Liver (tissue), 9 donors: ENCODE results near the gene ZDHHC21. TPM values are rescaled to one million over a fixed set of nuclear protein-coding genes. Genes with fewer than 3 reads are reported as not detected.

Experiments used
- DNase-seq: peaks from one replicate; pipeline ENCODE4 v3.0.0-alpha.2; 2017; ENCODE audit warnings: low spot score
- H3K27ac ChIP-seq, 2 donors: one replicate each; pipeline ENCODE4 v1.7.0; 2013; ENCODE audit warnings: inconsistent platforms in 2 of 2, low read length in 2 of 2, control low read depth in 1 of 2, low read depth in 1 of 2, mild to moderate bottlenecking in 1 of 2
- H3K27me3 ChIP-seq, 4 donors: one replicate each; pipeline versions ENCODE4 v1.6.1 to v1.7.0; 2013; ENCODE audit warnings: low read length in 3 of 4, inconsistent platforms in 1 of 4, mild to moderate bottlenecking in 1 of 4, moderate library complexity in 1 of 4; ENCODE audit not compliant: control insufficient read depth in 4 of 4, insufficient read depth in 4 of 4
- H3K36me3 ChIP-seq, 4 donors: one replicate each; pipeline versions ENCODE4 v1.6.1 to v1.7.0; 2013; ENCODE audit warnings: low read length in 3 of 4, mild to moderate bottlenecking in 3 of 4, low read depth in 1 of 4, moderate library complexity in 1 of 4; ENCODE audit not compliant: control insufficient read depth in 4 of 4, insufficient read depth in 3 of 4
- H3K4me1 ChIP-seq, 4 donors: one replicate each; pipeline versions ENCODE4 v1.6.1 to v1.7.0; 2013; ENCODE audit warnings: low read length in 3 of 4, mild to moderate bottlenecking in 3 of 4, moderate library complexity in 1 of 4; ENCODE audit not compliant: control insufficient read depth in 4 of 4, insufficient read depth in 4 of 4
- H3K4me3 ChIP-seq, 3 donors: one replicate each; pipeline versions ENCODE4 v1.6.1 to v1.7.0; 2013; ENCODE audit warnings: low read length in 3 of 3, control low read depth in 1 of 3, low read depth in 1 of 3, mild to moderate bottlenecking in 1 of 3
- H3K9ac ChIP-seq, 2 donors: one replicate each; pipeline ENCODE4 v1.7.0; 2013; ENCODE audit warnings: low read length in 2 of 2, mild to moderate bottlenecking in 2 of 2, moderate library complexity in 2 of 2, control low read depth in 1 of 2, low read depth in 1 of 2
- H3K9me3 ChIP-seq, 4 donors: one replicate each; pipeline versions ENCODE4 v1.6.1 to v1.7.0; 2013; ENCODE audit warnings: low read length in 3 of 4; ENCODE audit not compliant: control insufficient read depth in 4 of 4
- EGR1 ChIP-seq, 2 donors: IDR thresholded peaks; 2 replicates each; pipeline ENCODE4 v1.6.1; 2016 to 2018; ENCODE audit warnings: antibody characterized with exemption in 2 of 2, low read depth in 2 of 2
- FOXA1 ChIP-seq: IDR thresholded peaks from 2 replicates; pipeline ENCODE4 v1.6.1; 2016; ENCODE audit warnings: antibody characterized with exemption
- FOXA2 ChIP-seq: IDR thresholded peaks from 2 replicates; pipeline ENCODE4 v1.6.1; 2016; ENCODE audit warnings: antibody characterized with exemption
- GABPA ChIP-seq, 2 donors: IDR thresholded peaks in 1 of 2; conservative IDR thresholded peaks in 1 of 2; 2 replicates each; pipeline ENCODE4 v1.6.1; 2016; ENCODE audit warnings: antibody characterized with exemption in 2 of 2, mild to moderate bottlenecking in 1 of 2, moderate library complexity in 1 of 2
- HNF4A ChIP-seq, 2 donors: conservative IDR thresholded peaks; 2 replicates each; pipeline ENCODE4 v1.6.1; 2016; ENCODE audit warnings: antibody characterized with exemption in 2 of 2, mild to moderate bottlenecking in 2 of 2
- HNF4G ChIP-seq: IDR thresholded peaks from 2 replicates; pipeline ENCODE4 v1.6.1; 2016; ENCODE audit warnings: antibody characterized with exemption
- JUND ChIP-seq, 2 donors: IDR thresholded peaks; 2 replicates each; pipeline ENCODE4 v1.6.1; 2016; ENCODE audit warnings: antibody characterized with exemption in 2 of 2
- NR2F2 ChIP-seq: IDR thresholded peaks from 2 replicates; pipeline ENCODE4 v1.6.1; 2016; ENCODE audit warnings: antibody characterized with exemption
- RAD21 ChIP-seq, 2 donors: IDR thresholded peaks; 2 replicates each; pipeline ENCODE4 v1.6.1; 2016; ENCODE audit warnings: antibody characterized with exemption in 2 of 2, mild to moderate bottlenecking in 2 of 2
- RXRA ChIP-seq, 2 donors: IDR thresholded peaks; 2 replicates each; pipeline ENCODE4 v1.6.1; 2017 to 2018; ENCODE audit warnings: antibody characterized with exemption in 2 of 2, mild to moderate bottlenecking in 1 of 2
- SP1 ChIP-seq: IDR thresholded peaks from 2 replicates; pipeline ENCODE4 v1.6.1; 2018; ENCODE audit warnings: antibody characterized with exemption, mild to moderate bottlenecking
- TAF1 ChIP-seq: conservative IDR thresholded peaks from 2 replicates; pipeline ENCODE4 v1.6.1; 2016; ENCODE audit warnings: antibody characterized with exemption, mild to moderate bottlenecking
- YY1 ChIP-seq: IDR thresholded peaks from 2 replicates; pipeline ENCODE4 v1.6.1; 2016; ENCODE audit warnings: antibody characterized with exemption, mild to moderate bottlenecking
- WGBS: extraction: QIAGEN DNeasy Blood & Tissue Kit; methylation state at CpG from one replicate; pipeline ENCODE4 v1.1.7; 2013; 5-methylcytosine and 5-hydroxymethylcytosine counted together
- polyA plus RNA-seq, 2 donors: library from polyadenylated mRNA; stranded (reverse) in 1 of 2; unstranded in 1 of 2; fragments of 200-250 nt in 1 of 2; fragments of >200 nt in 1 of 2; fragmentation: Nextera tagmentation in 1 of 2; extraction: Ambion mirVana in 1 of 2; gene quantifications; one replicate each; pipeline versions ENCODE4 v1.2.1 to v1.2.3, GENCODE V29; 2013 to 2015
- total RNA-seq, 2 donors: library from RNA; depleted of rRNA; stranded (reverse); fragments of >200 nt; gene quantifications; one replicate each; pipeline ENCODE4 v1.2.3, GENCODE V29; 2014
- TF ChIP-seq, protein P1 (sequence below): IDR thresholded peaks from 2 replicates; pipeline ENCODE4 v1.6.1; 2016; ENCODE audit warnings: antibody characterized with exemption
- TF ChIP-seq, protein P2 (sequence below): fragments of 150-350 bp; IDR thresholded peaks from 2 replicates; pipeline ENCODE4 v1.5.1; 2017; ENCODE audit warnings: improper control_type of control experiment, low read depth, low read length; ENCODE audit not compliant: missing input control
- TF ChIP-seq, protein P3 (sequence below): IDR thresholded peaks from 2 replicates; pipeline ENCODE4 v1.6.1; 2016; ENCODE audit warnings: antibody characterized with exemption
- TF ChIP-seq, protein P4 (sequence below): IDR thresholded peaks from 2 replicates; pipeline ENCODE4 v1.6.1; 2016; ENCODE audit warnings: antibody characterized with exemption, mild to moderate bottlenecking
- TF ChIP-seq, protein P5 (sequence below): IDR thresholded peaks from 2 replicates; pipeline ENCODE4 v1.6.1; 2016; ENCODE audit warnings: antibody characterized with exemption
- donor health status: healthy.
- donor health status: healthy.
- donor health status: healthy.
- donor health status: healthy.
- donor health status: healthy.

Gene ZDHHC21
- total and polyA plus RNA-seq, 4 donors = 1.3 to 6.0 (median 2.7) TPM

DNA sequence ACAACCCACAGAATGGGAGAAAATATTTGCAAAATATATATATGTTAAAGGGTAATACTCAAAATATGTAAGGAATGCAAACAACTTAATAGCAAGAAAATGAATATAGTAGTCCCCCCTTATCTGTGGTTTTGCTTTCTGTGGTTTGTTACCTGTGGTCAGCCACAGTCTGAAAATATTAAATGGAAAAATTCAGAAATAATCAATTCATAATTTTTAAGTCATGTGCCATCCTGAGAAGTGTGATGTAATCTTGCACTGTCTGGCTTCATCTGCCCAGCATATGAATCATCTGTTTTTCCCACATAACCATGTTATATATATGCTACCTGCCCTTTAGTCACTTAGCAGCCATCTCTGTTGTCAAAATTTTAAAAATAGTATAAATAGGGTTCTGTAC lies 17.6 kb upstream of the ZDHHC21 start (continued):
- TF ChIP-seq HNF4A (conservative IDR thresholded peaks at IDR 0.05) = no peak

DNA sequence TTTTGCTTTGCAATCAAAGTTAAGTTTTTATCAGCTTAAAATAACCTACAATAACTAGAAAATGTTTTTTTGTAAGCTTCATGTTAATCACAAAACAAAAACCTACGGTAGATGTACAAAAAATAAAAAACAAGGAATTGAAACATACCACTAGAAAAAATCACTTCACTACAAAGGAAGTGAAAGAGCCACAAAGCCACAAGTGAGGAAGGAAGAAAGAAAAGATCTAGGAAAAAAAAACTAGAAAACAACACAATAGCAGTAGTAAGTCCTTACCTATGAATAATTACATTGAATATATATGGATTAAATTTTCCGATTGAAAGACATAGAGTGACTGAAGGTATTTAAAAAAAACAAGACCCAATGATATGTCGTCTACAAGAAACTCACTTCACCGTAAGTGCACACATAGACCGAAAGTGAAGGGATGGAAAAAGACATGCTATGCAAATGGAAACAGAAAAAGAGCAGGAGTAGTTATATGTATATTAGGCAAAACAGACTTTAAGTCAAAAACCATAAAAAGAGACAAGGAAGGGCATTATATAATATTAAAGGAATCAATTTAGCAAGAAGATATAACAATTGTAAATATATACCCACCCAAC lies 13.4 kb upstream of the ZDHHC21 start:
- Histone ChIP-seq H3K9me3 (peaks cover 2 to 15% (median 4%) of the 10 kb centered on the region in 4 donors), H3K4me1 (no peaks in the 10 kb centered on the region), H3K27me3 (peaks cover 0 to 3% (median 0%) of the 10 kb centered on the region in 4 donors), H3K4me3 (no peak overlapping the region), H3K9ac (no peak overlapping the region), H3K27ac (no peak overlapping the region), H3K36me3 (no peaks in the 10 kb centered on the region)
- DNase-seq = no peak
- 89% methylated on average over 5 of the region's 5 CpGs for WGBS
- no peak for TF ChIP-seq JUND (IDR thresholded peaks at IDR 0.05)
- no peak for TF ChIP-seq SP1
- TF ChIP-seq, protein P1, sequence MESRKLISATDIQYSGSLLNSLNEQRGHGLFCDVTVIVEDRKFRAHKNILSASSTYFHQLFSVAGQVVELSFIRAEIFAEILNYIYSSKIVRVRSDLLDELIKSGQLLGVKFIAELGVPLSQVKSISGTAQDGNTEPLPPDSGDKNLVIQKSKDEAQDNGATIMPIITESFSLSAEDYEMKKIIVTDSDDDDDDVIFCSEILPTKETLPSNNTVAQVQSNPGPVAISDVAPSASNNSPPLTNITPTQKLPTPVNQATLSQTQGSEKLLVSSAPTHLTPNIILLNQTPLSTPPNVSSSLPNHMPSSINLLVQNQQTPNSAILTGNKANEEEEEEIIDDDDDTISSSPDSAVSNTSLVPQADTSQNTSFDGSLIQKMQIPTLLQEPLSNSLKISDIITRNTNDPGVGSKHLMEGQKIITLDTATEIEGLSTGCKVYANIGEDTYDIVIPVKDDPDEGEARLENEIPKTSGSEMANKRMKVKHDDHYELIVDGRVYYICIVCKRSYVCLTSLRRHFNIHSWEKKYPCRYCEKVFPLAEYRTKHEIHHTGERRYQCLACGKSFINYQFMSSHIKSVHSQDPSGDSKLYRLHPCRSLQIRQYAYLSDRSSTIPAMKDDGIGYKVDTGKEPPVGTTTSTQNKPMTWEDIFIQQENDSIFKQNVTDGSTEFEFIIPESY = no peak
- TF ChIP-seq, protein P2, sequence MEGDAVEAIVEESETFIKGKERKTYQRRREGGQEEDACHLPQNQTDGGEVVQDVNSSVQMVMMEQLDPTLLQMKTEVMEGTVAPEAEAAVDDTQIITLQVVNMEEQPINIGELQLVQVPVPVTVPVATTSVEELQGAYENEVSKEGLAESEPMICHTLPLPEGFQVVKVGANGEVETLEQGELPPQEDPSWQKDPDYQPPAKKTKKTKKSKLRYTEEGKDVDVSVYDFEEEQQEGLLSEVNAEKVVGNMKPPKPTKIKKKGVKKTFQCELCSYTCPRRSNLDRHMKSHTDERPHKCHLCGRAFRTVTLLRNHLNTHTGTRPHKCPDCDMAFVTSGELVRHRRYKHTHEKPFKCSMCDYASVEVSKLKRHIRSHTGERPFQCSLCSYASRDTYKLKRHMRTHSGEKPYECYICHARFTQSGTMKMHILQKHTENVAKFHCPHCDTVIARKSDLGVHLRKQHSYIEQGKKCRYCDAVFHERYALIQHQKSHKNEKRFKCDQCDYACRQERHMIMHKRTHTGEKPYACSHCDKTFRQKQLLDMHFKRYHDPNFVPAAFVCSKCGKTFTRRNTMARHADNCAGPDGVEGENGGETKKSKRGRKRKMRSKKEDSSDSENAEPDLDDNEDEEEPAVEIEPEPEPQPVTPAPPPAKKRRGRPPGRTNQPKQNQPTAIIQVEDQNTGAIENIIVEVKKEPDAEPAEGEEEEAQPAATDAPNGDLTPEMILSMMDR = no peak
- TF ChIP-seq FOXA2 = no peak
- TF ChIP-seq FOXA1 = no peak
- TF ChIP-seq, protein P3, sequence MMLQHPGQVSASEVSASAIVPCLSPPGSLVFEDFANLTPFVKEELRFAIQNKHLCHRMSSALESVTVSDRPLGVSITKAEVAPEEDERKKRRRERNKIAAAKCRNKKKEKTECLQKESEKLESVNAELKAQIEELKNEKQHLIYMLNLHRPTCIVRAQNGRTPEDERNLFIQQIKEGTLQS = no peak
- TF ChIP-seq, protein P4, sequence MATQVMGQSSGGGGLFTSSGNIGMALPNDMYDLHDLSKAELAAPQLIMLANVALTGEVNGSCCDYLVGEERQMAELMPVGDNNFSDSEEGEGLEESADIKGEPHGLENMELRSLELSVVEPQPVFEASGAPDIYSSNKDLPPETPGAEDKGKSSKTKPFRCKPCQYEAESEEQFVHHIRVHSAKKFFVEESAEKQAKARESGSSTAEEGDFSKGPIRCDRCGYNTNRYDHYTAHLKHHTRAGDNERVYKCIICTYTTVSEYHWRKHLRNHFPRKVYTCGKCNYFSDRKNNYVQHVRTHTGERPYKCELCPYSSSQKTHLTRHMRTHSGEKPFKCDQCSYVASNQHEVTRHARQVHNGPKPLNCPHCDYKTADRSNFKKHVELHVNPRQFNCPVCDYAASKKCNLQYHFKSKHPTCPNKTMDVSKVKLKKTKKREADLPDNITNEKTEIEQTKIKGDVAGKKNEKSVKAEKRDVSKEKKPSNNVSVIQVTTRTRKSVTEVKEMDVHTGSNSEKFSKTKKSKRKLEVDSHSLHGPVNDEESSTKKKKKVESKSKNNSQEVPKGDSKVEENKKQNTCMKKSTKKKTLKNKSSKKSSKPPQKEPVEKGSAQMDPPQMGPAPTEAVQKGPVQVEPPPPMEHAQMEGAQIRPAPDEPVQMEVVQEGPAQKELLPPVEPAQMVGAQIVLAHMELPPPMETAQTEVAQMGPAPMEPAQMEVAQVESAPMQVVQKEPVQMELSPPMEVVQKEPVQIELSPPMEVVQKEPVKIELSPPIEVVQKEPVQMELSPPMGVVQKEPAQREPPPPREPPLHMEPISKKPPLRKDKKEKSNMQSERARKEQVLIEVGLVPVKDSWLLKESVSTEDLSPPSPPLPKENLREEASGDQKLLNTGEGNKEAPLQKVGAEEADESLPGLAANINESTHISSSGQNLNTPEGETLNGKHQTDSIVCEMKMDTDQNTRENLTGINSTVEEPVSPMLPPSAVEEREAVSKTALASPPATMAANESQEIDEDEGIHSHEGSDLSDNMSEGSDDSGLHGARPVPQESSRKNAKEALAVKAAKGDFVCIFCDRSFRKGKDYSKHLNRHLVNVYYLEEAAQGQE = no peak
- no peak for TF ChIP-seq RXRA (IDR thresholded peaks at IDR 0.05)
- TF ChIP-seq HNF4A (conservative IDR thresholded peaks at IDR 0.05) = no peak
- TF ChIP-seq YY1 = no peak
- TF ChIP-seq, protein P5, sequence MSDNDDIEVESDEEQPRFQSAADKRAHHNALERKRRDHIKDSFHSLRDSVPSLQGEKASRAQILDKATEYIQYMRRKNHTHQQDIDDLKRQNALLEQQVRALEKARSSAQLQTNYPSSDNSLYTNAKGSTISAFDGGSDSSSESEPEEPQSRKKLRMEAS = no peak
- no peak for TF ChIP-seq EGR1 (IDR thresholded peaks at IDR 0.05; ENCODE audit: low read depth in 2 of 2)
- no peak for TF ChIP-seq TAF1
- no peak for TF ChIP-seq RAD21 (IDR thresholded peaks at IDR 0.05)
- no peak for TF ChIP-seq HNF4G
- TF ChIP-seq GABPA (IDR thresholded peaks at IDR 0.05 in 1 of 2, conservative IDR thresholded peaks at IDR 0.05 in 1 of 2) = no peak
- TF ChIP-seq NR2F2 = no peak
